Loucy (cell line): ENCODE results near the gene SPDYE9.
"Not testable (repeated sequence)": the region's sequence is repeated elsewhere in the genome, so short reads cannot be mapped to it uniquely, and the experiment has no call there.

Experiments
- CTCF ChIP-seq: fragments of 200-600 bp; sonication (generic); conservative IDR thresholded peaks from 2 replicates; pipeline ENCODE4 v1.5.1; 2014; ENCODE audit warnings: mild to moderate bottlenecking, antibody characterized with exemption, low read length
- EZH2phosphoT487 ChIP-seq: fragments of 200-600 bp; IDR thresholded peaks from 2 replicates; pipeline ENCODE4 v1.6.1; 2018; ENCODE audit warnings: antibody characterized with exemption, mild to moderate bottlenecking, moderate library complexity, borderline replicate concordance

- TF ChIP-seq CTCF, EZH2phosphoT487: not testable (repeated sequence)
Observed at GRCh38 chr7:73134866-73135265, 49.0 kb upstream of the SPDYE9 start.
